GM23338 (cell line): ENCODE results near the gene LDLRAD2. TPM values are rescaled to one million over a fixed set of nuclear protein-coding genes. Genes with fewer than 3 reads are reported as not detected.

Experiments
- ATAC-seq: fragments of 200-7000 bp; cut with Tn5 transposase; 3 replicates; pipeline ENCODE4 v1.9.1; 2020
- DNase-seq: peaks from one replicate; pipeline ENCODE4 v3.0.0-alpha.2; 2015; ENCODE audit warnings: low spot score
- H2AFZ ChIP-seq: fragments of 200-600 bp; sonication (generic); 2 replicates; pipeline ENCODE4 v1.8.0; 2016; ENCODE audit warnings: antibody characterized with exemption, mild to moderate bottlenecking, moderate library complexity
- H3F3A ChIP-seq: fragments of 200-600 bp; sonication (generic); replicated peaks from 2 replicates; pipeline ENCODE4 v1.8.0; 2017; ENCODE audit warnings: antibody characterized with exemption, mixed run types, low read depth
- H3K27ac ChIP-seq: fragments of 200-600 bp; sonication (generic); 2 replicates; pipeline ENCODE4 v1.6.1; 2016; ENCODE audit warnings: low read depth
- H3K27me3 ChIP-seq: fragments of 200-600 bp; sonication (generic); 2 replicates; pipeline ENCODE4 v1.8.0; 2016; ENCODE audit warnings: mild to moderate bottlenecking, mixed run types, moderate library complexity; ENCODE audit not compliant: insufficient read depth
- H3K36me3 ChIP-seq: fragments of 200-600 bp; sonication (generic); 2 replicates; pipeline ENCODE4 v1.8.0; 2016; ENCODE audit warnings: mild to moderate bottlenecking; ENCODE audit not compliant: insufficient read depth
- H3K4me1 ChIP-seq: fragments of 200-600 bp; sonication (generic); 2 replicates; pipeline ENCODE4 v1.8.0; 2016; ENCODE audit warnings: mild to moderate bottlenecking, moderate library complexity; ENCODE audit not compliant: insufficient read depth
- H3K4me2 ChIP-seq: fragments of 200-600 bp; sonication (generic); 2 replicates; pipeline ENCODE4 v1.7.1; 2017; ENCODE audit warnings: mixed run types
- H3K4me3 ChIP-seq: fragments of 200-600 bp; sonication (generic); 2 replicates; pipeline ENCODE4 v1.6.1; 2016; ENCODE audit warnings: mixed run types
- H3K79me2 ChIP-seq: fragments of 200-600 bp; sonication (generic); replicated peaks from 2 replicates; pipeline ENCODE4 v1.8.0; 2017; ENCODE audit warnings: mild to moderate bottlenecking; ENCODE audit not compliant: insufficient read depth
- H3K9me2 ChIP-seq: fragments of 200-600 bp; sonication (generic); 2 replicates; pipeline ENCODE4 v1.8.0; 2017; ENCODE audit not compliant: insufficient read depth
- H4K20me1 ChIP-seq: fragments of 200-600 bp; sonication (generic); replicated peaks from 2 replicates; pipeline ENCODE4 v1.8.0; 2017; ENCODE audit warnings: mild to moderate bottlenecking; ENCODE audit not compliant: insufficient read depth
- H3K27ac Mint-ChIP-seq: 2 replicates; pipeline ENCODE4 v1.8.0; 2020; ENCODE audit warnings: inconsistent platforms, mild to moderate bottlenecking, moderate library complexity, mixed read lengths
- H3K27me3 Mint-ChIP-seq: 3 replicates; pipeline ENCODE4 v1.8.0; 2022; ENCODE audit warnings: low read depth, mild to moderate bottlenecking, moderate library complexity, mixed read lengths, inconsistent platforms; ENCODE audit not compliant: insufficient read depth, poor library complexity
- H3K36me3 Mint-ChIP-seq: 3 replicates; pipeline ENCODE4 v1.8.0; 2021; ENCODE audit warnings: low read depth, mild to moderate bottlenecking, inconsistent platforms, moderate library complexity, mixed read lengths
- H3K4me1 Mint-ChIP-seq: 3 replicates; pipeline ENCODE4 v1.8.0; 2020; ENCODE audit warnings: mild to moderate bottlenecking, inconsistent platforms, mixed read lengths
- H3K4me3 Mint-ChIP-seq: 3 replicates; pipeline ENCODE4 v1.8.0; 2021; ENCODE audit warnings: moderate library complexity, mild to moderate bottlenecking, inconsistent platforms, mixed read lengths
- H3K9me3 Mint-ChIP-seq: 3 replicates; pipeline ENCODE4 v1.8.0; 2020; ENCODE audit warnings: moderate library complexity, mild to moderate bottlenecking, inconsistent platforms, mixed read lengths
- CREB1 ChIP-seq: fragments of 250-450 bp; sonication (Bioruptor Pico); IDR thresholded peaks from 2 replicates; pipeline ENCODE4 v1.5.0; 2020; ENCODE audit warnings: low read depth, mild to moderate bottlenecking, moderate library complexity
- CTCF ChIP-seq, 2 experiments: fragments of 200-600 bp in 1 of 2; sonication (generic) in 1 of 2; conservative IDR thresholded peaks; 2 replicates each; pipeline versions ENCODE4 v1.5.1 to v1.6.1; 2016 to 2017; ENCODE audit warnings: antibody characterized with exemption in 2 of 2, low read depth in 2 of 2, mild to moderate bottlenecking in 2 of 2, moderate library complexity in 1 of 2
- ETS1 ChIP-seq: IDR thresholded peaks from 2 replicates; pipeline ENCODE4 v1.6.1; 2016; ENCODE audit warnings: antibody characterized with exemption
- EZH2 ChIP-seq: fragments of 200-600 bp; sonication (generic); IDR thresholded peaks from one replicate; pipeline ENCODE4 v1.8.0; 2017; ENCODE audit warnings: antibody characterized with exemption, mild to moderate bottlenecking, low read depth; ENCODE audit not compliant: unreplicated experiment
- EZH2phosphoT487 ChIP-seq: fragments of 200-600 bp; sonication (generic); IDR thresholded peaks from one replicate; pipeline ENCODE4 v1.8.1; 2018; ENCODE audit warnings: antibody characterized with exemption; ENCODE audit not compliant: unreplicated experiment
- JUNB ChIP-seq: IDR thresholded peaks from one replicate; pipeline ENCODE4 v1.6.1; 2016; ENCODE audit warnings: antibody characterized with exemption; ENCODE audit not compliant: unreplicated experiment
- NANOG ChIP-seq: IDR thresholded peaks from 2 replicates; pipeline ENCODE4 v1.6.1; 2016; ENCODE audit warnings: antibody characterized with exemption, borderline replicate concordance
- POLR2AphosphoS5 ChIP-seq: IDR thresholded peaks from 2 replicates; pipeline ENCODE4 v1.6.1; 2016; ENCODE audit warnings: antibody characterized with exemption, low read depth
- STAT1 ChIP-seq: IDR thresholded peaks from one replicate; pipeline ENCODE4 v1.6.1; 2016; ENCODE audit warnings: antibody characterized with exemption; ENCODE audit not compliant: unreplicated experiment
- ZNF114 ChIP-seq: fragments of 250-450 bp; sonication (Bioruptor Pico); IDR thresholded peaks from 2 replicates; pipeline ENCODE4 v1.5.0; 2020; ENCODE audit warnings: mild to moderate bottlenecking, moderate library complexity
- ZNF331 ChIP-seq: fragments of 250-450 bp; sonication (Bioruptor Pico); IDR thresholded peaks from 2 replicates; pipeline ENCODE4 v1.5.0; 2020; ENCODE audit warnings: low read depth, mild to moderate bottlenecking, moderate library complexity
- ZNF462 ChIP-seq: fragments of 250-450 bp; sonication (Bioruptor Pico); IDR thresholded peaks from 2 replicates; pipeline ENCODE4 v1.5.0; 2020; ENCODE audit warnings: mild to moderate bottlenecking, moderate library complexity
- polyA plus RNA-seq: library from polyadenylated mRNA; unstranded; fragments of >200 nt; fragmentation: Nextera tagmentation; extraction: Ambion mirVana; gene quantifications from 2 replicates; pipeline ENCODE4 v1.2.1, GENCODE V29; 2016
- total RNA-seq: library from RNA; depleted of rRNA; stranded (reverse); fragments of >200 nt; shearing (Covaris generic); gene quantifications from 2 replicates; pipeline ENCODE4 v1.2.3, GENCODE V29; 2014
- TF ChIP-seq, protein P1 (sequence below): IDR thresholded peaks from one replicate; pipeline ENCODE4 v1.6.1; 2018; ENCODE audit warnings: antibody characterized with exemption; ENCODE audit not compliant: unreplicated experiment

Gene LDLRAD2
- total and polyA plus RNA-seq, 2 experiments from 2014 or later, result 1.6 to 5.8 TPM

GRCh38 chr1:21766210-21766609 is 45.9 kb upstream of the LDLRAD2 start:
- Histone ChIP-seq H2AFZ (no peak overlapping the region), H3K27ac (no peak overlapping the region), H3K79me2 (peaks cover 100% of the 10 kb centered on the region), H3K4me3 (no peak overlapping the region), H3K36me3 (no peaks in the 10 kb centered on the region), H3F3A (no peaks in the 10 kb centered on the region), H3K4me2 (no peak overlapping the region), H3K4me1 (peaks cover 15% of the 10 kb centered on the region), H3K27me3 (no peaks in the 10 kb centered on the region), H3K9me2 (no peaks in the 10 kb centered on the region), H4K20me1 (peaks cover 77% of the 10 kb centered on the region)
- TF ChIP-seq CREB1 (CRISPR knock-in tag) (no peak), CTCF (conservative IDR thresholded peaks at IDR 0.05; ENCODE audit: low read depth in 2 of 2) (no peak), ETS1 (no peak), EZH2phosphoT487 (no peak), STAT1 (no peak), ZNF331 (CRISPR knock-in tag) (no peak), ZNF114 (CRISPR knock-in tag) (no peak), POLR2AphosphoS5 (no peak), JUNB (no peak), ZNF462 (CRISPR knock-in tag) (no peak), EZH2 (no peak), NANOG (no peak)
- TF ChIP-seq, protein P1, sequence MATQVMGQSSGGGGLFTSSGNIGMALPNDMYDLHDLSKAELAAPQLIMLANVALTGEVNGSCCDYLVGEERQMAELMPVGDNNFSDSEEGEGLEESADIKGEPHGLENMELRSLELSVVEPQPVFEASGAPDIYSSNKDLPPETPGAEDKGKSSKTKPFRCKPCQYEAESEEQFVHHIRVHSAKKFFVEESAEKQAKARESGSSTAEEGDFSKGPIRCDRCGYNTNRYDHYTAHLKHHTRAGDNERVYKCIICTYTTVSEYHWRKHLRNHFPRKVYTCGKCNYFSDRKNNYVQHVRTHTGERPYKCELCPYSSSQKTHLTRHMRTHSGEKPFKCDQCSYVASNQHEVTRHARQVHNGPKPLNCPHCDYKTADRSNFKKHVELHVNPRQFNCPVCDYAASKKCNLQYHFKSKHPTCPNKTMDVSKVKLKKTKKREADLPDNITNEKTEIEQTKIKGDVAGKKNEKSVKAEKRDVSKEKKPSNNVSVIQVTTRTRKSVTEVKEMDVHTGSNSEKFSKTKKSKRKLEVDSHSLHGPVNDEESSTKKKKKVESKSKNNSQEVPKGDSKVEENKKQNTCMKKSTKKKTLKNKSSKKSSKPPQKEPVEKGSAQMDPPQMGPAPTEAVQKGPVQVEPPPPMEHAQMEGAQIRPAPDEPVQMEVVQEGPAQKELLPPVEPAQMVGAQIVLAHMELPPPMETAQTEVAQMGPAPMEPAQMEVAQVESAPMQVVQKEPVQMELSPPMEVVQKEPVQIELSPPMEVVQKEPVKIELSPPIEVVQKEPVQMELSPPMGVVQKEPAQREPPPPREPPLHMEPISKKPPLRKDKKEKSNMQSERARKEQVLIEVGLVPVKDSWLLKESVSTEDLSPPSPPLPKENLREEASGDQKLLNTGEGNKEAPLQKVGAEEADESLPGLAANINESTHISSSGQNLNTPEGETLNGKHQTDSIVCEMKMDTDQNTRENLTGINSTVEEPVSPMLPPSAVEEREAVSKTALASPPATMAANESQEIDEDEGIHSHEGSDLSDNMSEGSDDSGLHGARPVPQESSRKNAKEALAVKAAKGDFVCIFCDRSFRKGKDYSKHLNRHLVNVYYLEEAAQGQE, result no peak
- Mint-ChIP-seq H3K27ac (peak overlapping the region; percentile 56; the same call in 1 of the 2 replicates), H3K27me3 (peaks cover 2% of the 10 kb centered on the region), H3K36me3 (no peaks in the 10 kb centered on the region), H3K4me1 (peaks cover 22% of the 10 kb centered on the region), H3K9me3 (no peaks in the 10 kb centered on the region), H3K4me3 (no peak overlapping the region)
- ATAC-seq, result no peak
- DNase-seq, result no peak
